ENCODE measurements around the gene CPZ. TPM values are rescaled to one million over a fixed set of nuclear protein-coding genes. Genes with fewer than 3 reads are reported as not detected.

Gene CPZ
- total RNA-seq, 1 experiment from 2014 or later, result not detected

DNA sequence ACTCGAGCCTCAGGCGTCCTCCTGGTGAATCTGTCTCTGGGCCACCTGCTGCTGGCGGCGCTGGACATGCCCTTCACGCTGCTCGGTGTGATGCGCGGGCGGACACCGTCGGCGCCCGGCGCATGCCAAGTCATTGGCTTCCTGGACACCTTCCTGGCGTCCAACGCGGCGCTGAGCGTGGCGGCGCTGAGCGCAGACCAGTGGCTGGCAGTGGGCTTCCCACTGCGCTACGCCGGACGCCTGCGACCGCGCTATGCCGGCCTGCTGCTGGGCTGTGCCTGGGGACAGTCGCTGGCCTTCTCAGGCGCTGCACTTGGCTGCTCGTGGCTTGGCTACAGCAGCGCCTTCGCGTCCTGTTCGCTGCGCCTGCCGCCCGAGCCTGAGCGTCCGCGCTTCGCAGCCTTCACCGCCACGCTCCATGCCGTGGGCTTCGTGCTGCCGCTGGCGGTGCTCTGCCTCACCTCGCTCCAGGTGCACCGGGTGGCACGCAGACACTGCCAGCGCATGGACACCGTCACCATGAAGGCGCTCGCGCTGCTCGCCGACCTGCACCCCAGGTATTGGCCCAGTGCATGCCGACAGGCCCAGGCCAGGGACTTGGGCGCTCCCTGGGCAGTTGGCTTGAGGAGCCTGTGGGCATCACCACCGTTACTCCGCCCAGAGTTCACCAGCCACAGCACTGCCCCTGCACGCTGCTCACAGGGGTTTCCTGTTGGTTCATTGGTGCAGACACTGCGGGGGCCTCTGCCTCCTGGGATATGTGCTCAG, 11.3 kb upstream of the CPZ start:
- DNase-seq, result no peak
- CTCF ChIA-PET, result no interaction called here
- Mint-ChIP-seq H3K4me3 (ENCODE audit: low read depth, unreplicated experiment) (no peak overlapping the region), H3K4me1 (ENCODE audit: low read depth, unreplicated experiment) (no peaks in the 10 kb centered on the region), H3K9me3 (ENCODE audit: low read depth, unreplicated experiment) (no peaks in the 10 kb centered on the region), H3K27me3 (ENCODE audit: unreplicated experiment) (peaks cover 86% of the 10 kb centered on the region), H3K36me3 (ENCODE audit: insufficient read depth, unreplicated experiment) (peaks cover 9% of the 10 kb centered on the region), H3K27ac (ENCODE audit: unreplicated experiment) (no peak overlapping the region)
- intact Hi-C loops (cut with micrococcal nuclease; ENCODE audit: unreplicated experiment), result loop anchor here (10.0 kb wide), 1 partner anchor 396 kb away; no protein-coding TSS in a partner anchor
- BruUV-seq (replicated peaks), result no TSS peak
- no peak for TF ChIP-seq CTCF (IDR thresholded peaks at IDR 0.05; ENCODE audit: unreplicated experiment)

- Mint-ChIP-seq H3K4me3 (ENCODE audit: low read depth, unreplicated experiment) (no peak overlapping the region), H3K27ac (ENCODE audit: unreplicated experiment) (no peak overlapping the region), H3K4me1 (ENCODE audit: low read depth, unreplicated experiment) (no peaks in the 10 kb centered on the region), H3K36me3 (ENCODE audit: insufficient read depth, unreplicated experiment) (peaks cover 9% of the 10 kb centered on the region), H3K27me3 (ENCODE audit: unreplicated experiment) (peaks cover 86% of the 10 kb centered on the region), H3K9me3 (ENCODE audit: low read depth, unreplicated experiment) (no peaks in the 10 kb centered on the region)
- TF ChIP-seq CTCF (IDR thresholded peaks at IDR 0.05; ENCODE audit: unreplicated experiment), result no peak
- BruUV-seq (replicated peaks), result no TSS peak
- DNase-seq, result no peak
- CTCF ChIA-PET, result no interaction called here
- intact Hi-C loops (cut with micrococcal nuclease; ENCODE audit: unreplicated experiment), result loop anchor here (10.0 kb wide), 1 partner anchor 397 kb away; no protein-coding TSS in a partner anchor
Measured at GRCh38 chr4:8582016-8582415, 10.5 kb upstream of the CPZ start.

DNA sequence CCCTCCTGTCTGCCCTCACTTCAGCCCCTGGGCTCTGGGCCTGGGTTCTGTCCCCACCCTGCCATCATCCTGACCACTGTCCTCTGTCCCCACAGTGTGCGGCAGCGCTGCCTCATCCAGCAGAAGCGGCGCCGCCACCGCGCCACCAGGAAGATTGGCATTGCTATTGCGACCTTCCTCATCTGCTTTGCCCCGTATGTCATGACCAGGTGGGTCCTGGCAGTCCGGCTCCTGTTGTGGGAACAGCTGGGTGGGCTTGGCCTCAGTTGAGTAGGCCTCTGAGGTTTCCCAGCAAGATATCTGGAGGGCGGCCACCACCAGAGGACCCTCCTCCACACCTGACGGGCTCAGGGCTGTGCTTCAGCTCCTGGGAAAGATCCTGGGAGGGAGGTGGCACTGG, 10.1 kb upstream of the CPZ start:
- Mint-ChIP-seq H3K9me3 (ENCODE audit: low read depth, unreplicated experiment) (no peaks in the 10 kb centered on the region), H3K4me1 (ENCODE audit: low read depth, unreplicated experiment) (no peaks in the 10 kb centered on the region), H3K36me3 (ENCODE audit: insufficient read depth, unreplicated experiment) (peaks cover 9% of the 10 kb centered on the region), H3K27me3 (ENCODE audit: unreplicated experiment) (peaks cover 86% of the 10 kb centered on the region), H3K4me3 (ENCODE audit: low read depth, unreplicated experiment) (no peak overlapping the region), H3K27ac (ENCODE audit: unreplicated experiment) (no peak overlapping the region)
- no peak for TF ChIP-seq CTCF (IDR thresholded peaks at IDR 0.05; ENCODE audit: unreplicated experiment)
- BruUV-seq (replicated peaks), result no TSS peak
- intact Hi-C loops (cut with micrococcal nuclease; ENCODE audit: unreplicated experiment), result loop anchor here (10.0 kb wide), 1 partner anchor 398 kb away; no protein-coding TSS in a partner anchor
- CTCF ChIA-PET, result no interaction called here
- DNase-seq, result no peak

DNA sequence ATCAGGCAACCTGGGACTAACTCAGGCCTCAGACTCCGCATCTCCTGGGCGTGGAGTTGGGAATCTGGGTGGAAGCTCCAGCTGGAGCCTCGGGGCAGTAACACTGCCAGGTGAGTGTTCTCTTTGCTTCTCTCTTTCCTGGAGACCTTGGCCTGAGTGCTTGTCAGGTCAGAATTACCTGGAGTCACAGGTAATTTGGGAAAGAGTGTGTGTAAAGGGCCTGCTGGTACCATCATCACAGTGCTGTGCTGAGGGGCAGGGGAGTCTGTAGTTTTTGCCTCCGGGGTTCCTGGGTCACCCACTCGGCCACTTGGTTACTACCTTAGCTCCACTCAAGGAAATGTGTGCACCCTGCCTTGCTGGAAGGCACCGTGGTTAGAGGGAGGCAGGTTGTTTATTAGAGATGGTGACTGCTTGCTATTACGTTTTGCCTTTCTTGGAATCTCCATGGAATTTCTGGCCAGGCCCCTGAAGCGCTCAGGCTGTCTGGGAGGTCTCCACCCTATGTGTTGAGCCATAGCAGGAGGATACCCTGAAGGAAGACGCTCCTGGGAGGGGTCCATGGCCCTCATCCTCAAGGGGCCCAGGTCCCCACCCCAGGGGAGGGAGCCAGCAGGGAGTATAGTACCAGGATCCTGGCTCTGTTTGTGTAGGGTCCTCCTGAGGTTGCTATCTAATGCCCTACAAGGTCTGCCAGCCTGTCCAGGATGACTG, 9.5 kb upstream of the CPZ start:
- TF ChIP-seq CTCF (IDR thresholded peaks at IDR 0.05; ENCODE audit: unreplicated experiment), result no peak
- intact Hi-C loops (cut with micrococcal nuclease; ENCODE audit: unreplicated experiment), result loop anchor here (10.0 kb wide), 1 partner anchor 398 kb away; no protein-coding TSS in a partner anchor
- H3K27me3 Mint-ChIP-seq (ENCODE audit: unreplicated experiment), result peaks cover 86% of the 10 kb centered on the region
- CTCF ChIA-PET, result no interaction called here
- DNase-seq, result no peak
- no peak overlapping the region for H3K4me3 Mint-ChIP-seq (ENCODE audit: low read depth, unreplicated experiment)
- H3K9me3 Mint-ChIP-seq (ENCODE audit: low read depth, unreplicated experiment), result no peaks in the 10 kb centered on the region
- H3K27ac Mint-ChIP-seq (ENCODE audit: unreplicated experiment), result no peak overlapping the region
- H3K36me3 Mint-ChIP-seq (ENCODE audit: insufficient read depth, unreplicated experiment), result peaks cover 9% of the 10 kb centered on the region
- no peaks in the 10 kb centered on the region for H3K4me1 Mint-ChIP-seq (ENCODE audit: low read depth, unreplicated experiment)
- BruUV-seq (replicated peaks), result no TSS peak

Data from Calu3 (cell line).